ENCODE results near the gene LSP1. TPM values are rescaled to one million over a fixed set of nuclear protein-coding genes. Genes with fewer than 3 reads are reported as not detected.

The LSP1 gene
- total RNA-seq, 1 donor from 2014 or later: 2.5 TPM

GRCh38 chr11:1815751-1816150, 37.1 kb upstream of the LSP1 start:
- Mint-ChIP-seq H3K4me3 (ENCODE audit: unreplicated experiment) (no peak overlapping the region), H3K9me3 (ENCODE audit: unreplicated experiment) (no peaks in the 10 kb centered on the region), H3K27ac (ENCODE audit: unreplicated experiment) (no peak overlapping the region), H3K27me3 (ENCODE audit: unreplicated experiment) (peaks cover 3% of the 10 kb centered on the region), H3K36me3 (ENCODE audit: unreplicated experiment) (no peaks in the 10 kb centered on the region), H3K4me1 (ENCODE audit: low read depth, unreplicated experiment) (no peaks in the 10 kb centered on the region)
- no peak for TF ChIP-seq CTCF (IDR thresholded peaks at IDR 0.05; ENCODE audit: partially characterized antibody, unreplicated experiment)
- no peak for DNase-seq

GRCh38 chr11:1817000-1817399, 35.9 kb upstream of the LSP1 start:
- H3K4me1 Mint-ChIP-seq (ENCODE audit: low read depth, unreplicated experiment): no peaks in the 10 kb centered on the region
- H3K4me3 Mint-ChIP-seq (ENCODE audit: unreplicated experiment): no peak overlapping the region
- no peak for TF ChIP-seq CTCF (IDR thresholded peaks at IDR 0.05; ENCODE audit: partially characterized antibody, unreplicated experiment)
- peaks cover 5% of the 10 kb centered on the region for H3K36me3 Mint-ChIP-seq (ENCODE audit: unreplicated experiment)
- H3K9me3 Mint-ChIP-seq (ENCODE audit: unreplicated experiment): no peaks in the 10 kb centered on the region
- no peak for DNase-seq
- no peak overlapping the region for H3K27ac Mint-ChIP-seq (ENCODE audit: unreplicated experiment)
- H3K27me3 Mint-ChIP-seq (ENCODE audit: unreplicated experiment): peaks cover 6% of the 10 kb centered on the region

GRCh38 chr11:1817511-1817910, 35.4 kb upstream of the LSP1 start:
- no peak for TF ChIP-seq CTCF (IDR thresholded peaks at IDR 0.05; ENCODE audit: partially characterized antibody, unreplicated experiment)
- Mint-ChIP-seq H3K4me3 (ENCODE audit: unreplicated experiment) (no peak overlapping the region), H3K27me3 (ENCODE audit: unreplicated experiment) (peaks cover 6% of the 10 kb centered on the region), H3K4me1 (ENCODE audit: low read depth, unreplicated experiment) (no peaks in the 10 kb centered on the region), H3K27ac (ENCODE audit: unreplicated experiment) (no peak overlapping the region), H3K36me3 (ENCODE audit: unreplicated experiment) (peaks cover 5% of the 10 kb centered on the region), H3K9me3 (ENCODE audit: unreplicated experiment) (no peaks in the 10 kb centered on the region)
- no peak for DNase-seq

- Mint-ChIP-seq H3K4me1 (ENCODE audit: low read depth, unreplicated experiment) (no peaks in the 10 kb centered on the region), H3K4me3 (ENCODE audit: unreplicated experiment) (no peak overlapping the region), H3K27ac (ENCODE audit: unreplicated experiment) (no peak overlapping the region), H3K36me3 (ENCODE audit: unreplicated experiment) (peaks cover 5% of the 10 kb centered on the region), H3K27me3 (ENCODE audit: unreplicated experiment) (peaks cover 7% of the 10 kb centered on the region), H3K9me3 (ENCODE audit: unreplicated experiment) (no peaks in the 10 kb centered on the region)
- no peak for TF ChIP-seq CTCF (IDR thresholded peaks at IDR 0.05; ENCODE audit: partially characterized antibody, unreplicated experiment)
- DNase-seq: no peak
Observed at GRCh38 chr11:1819074-1819473, 33.8 kb upstream of the LSP1 start.

- no peaks in the 10 kb centered on the region for H3K4me1 Mint-ChIP-seq (ENCODE audit: low read depth, unreplicated experiment)
- H3K4me3 Mint-ChIP-seq (ENCODE audit: unreplicated experiment): no peak overlapping the region
- H3K9me3 Mint-ChIP-seq (ENCODE audit: unreplicated experiment): no peaks in the 10 kb centered on the region
- no peak for TF ChIP-seq CTCF (IDR thresholded peaks at IDR 0.05; ENCODE audit: partially characterized antibody, unreplicated experiment)
- no peak overlapping the region for H3K27ac Mint-ChIP-seq (ENCODE audit: unreplicated experiment)
- no peak for DNase-seq
- peaks cover 5% of the 10 kb centered on the region for H3K36me3 Mint-ChIP-seq (ENCODE audit: unreplicated experiment)
- H3K27me3 Mint-ChIP-seq (ENCODE audit: unreplicated experiment): peaks cover 8% of the 10 kb centered on the region
Observed at GRCh38 chr11:1820463-1821325, 32.2 kb upstream of the LSP1 start.

All from glutamatergic neuron (in vitro differentiated cells).